GM18520 (cell line): Measurements from ENCODE around the gene TGFB2.

ENCODE experiments used
- ATAC-seq: cut with Tn5 transposase; IDR thresholded peaks from one replicate; pipeline ENCODE4 v1.9.1; 2021; ENCODE audit not compliant: unreplicated experiment

Gene TGFB2

GRCh38 chr1:218383681-218384080 lies 38.5 kb downstream of the TGFB2 start:
- ATAC-seq = no peak

GRCh38 chr1:218384581-218384993 lies 39.5 kb downstream of the TGFB2 start:
- no peak for ATAC-seq

- no peak for ATAC-seq
Measured at GRCh38 chr1:218388591-218388990, 43.5 kb downstream of the TGFB2 start.

GRCh38 chr1:218390618-218391017 lies 45.5 kb downstream of the TGFB2 start:
- ATAC-seq = no peak

- no peak for ATAC-seq
Measured at GRCh38 chr1:218392780-218393179, 47.6 kb downstream of the TGFB2 start.

GRCh38 chr1:218394416-218394815 lies 49.3 kb downstream of the TGFB2 start:
- no peak for ATAC-seq

- no peak for ATAC-seq
Measured at GRCh38 chr1:218394989-218395388, 49.9 kb downstream of the TGFB2 start.

GRCh38 chr1:218395916-218396315 lies 50.8 kb downstream of the TGFB2 start:
- no peak for ATAC-seq

- ATAC-seq = no peak
Measured at GRCh38 chr1:218397752-218398339, 52.7 kb downstream of the TGFB2 start.

- no peak for ATAC-seq
Measured at GRCh38 chr1:218400624-218401023, 55.5 kb downstream of the TGFB2 start.

GRCh38 chr1:218401441-218401997 lies 56.4 kb downstream of the TGFB2 start:
- ATAC-seq = no peak

GRCh38 chr1:218401998-218402785 lies 57.1 kb downstream of the TGFB2 start:
- ATAC-seq = no peak

GRCh38 chr1:218402786-218403120 lies 57.6 kb downstream of the TGFB2 start:
- ATAC-seq = no peak

GRCh38 chr1:218403300-218403699 lies 58.2 kb downstream of the TGFB2 start:
- no peak for ATAC-seq

- ATAC-seq = no peak
Measured at GRCh38 chr1:218407630-218408029, 62.5 kb downstream of the TGFB2 start.

- ATAC-seq = no peak
Measured at GRCh38 chr1:218408135-218408534, 63.0 kb downstream of the TGFB2 start.

GRCh38 chr1:218408942-218409341 lies 63.8 kb downstream of the TGFB2 start:
- no peak for ATAC-seq

GRCh38 chr1:218409946-218410510 lies 64.9 kb downstream of the TGFB2 start:
- no peak for ATAC-seq

- no peak for ATAC-seq
Measured at GRCh38 chr1:218411101-218411500, 66.0 kb downstream of the TGFB2 start.

GRCh38 chr1:218412171-218412570 lies 67.0 kb downstream of the TGFB2 start:
- ATAC-seq = no peak

- no peak for ATAC-seq
Measured at GRCh38 chr1:218413179-218413578, 68.0 kb downstream of the TGFB2 start.

- ATAC-seq = no peak
Measured at GRCh38 chr1:218414060-218414728, 69.1 kb downstream of the TGFB2 start.
